ENCODE measurements around the gene BHLHA9.

DNA sequence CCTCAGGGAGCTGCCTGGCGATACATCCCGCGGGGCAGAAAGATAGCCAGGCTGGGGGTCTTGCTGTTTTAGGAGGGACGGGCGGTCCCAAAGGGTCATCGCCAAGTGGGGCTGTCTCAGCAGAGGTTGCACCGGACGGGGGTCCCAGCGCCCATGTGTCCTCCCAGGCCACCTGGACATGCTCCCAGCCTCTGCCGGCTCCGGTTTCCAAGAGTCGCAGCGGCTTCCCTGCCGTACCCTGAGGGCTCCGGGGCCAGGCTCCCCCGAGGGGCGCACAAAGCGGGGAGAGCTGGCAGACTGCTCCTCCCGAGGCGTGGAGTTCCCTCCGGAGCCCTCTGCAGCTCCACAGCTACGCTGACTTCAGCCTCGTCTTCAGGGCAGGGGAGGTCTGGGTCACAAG lies 10.4 kb downstream of the BHLHA9 start:
- TF ChIP-seq ZNF274 (IDR thresholded peaks at IDR 0.05; ENCODE audit: low read depth, low read length) = no peak
- no peak for TF ChIP-seq SUZ12 (IDR thresholded peaks at IDR 0.05; ENCODE audit: extremely low read depth, insufficient read depth, insufficient read length)
- TF ChIP-seq YY1 (IDR thresholded peaks at IDR 0.05; ENCODE audit: insufficient read depth, insufficient read length) = no peak

Measured in NT2/D1 (cell line).